Activated CD8-positive, alpha-beta memory T cell treated with anti-CD3 and anti-CD28 coated beads, Interleukin-2, amount 50 U/mL, for 1 hour (primary cell): ENCODE data around the gene PEX14.

Source experiments
- DNase-seq: peaks from one replicate; pipeline ENCODE4 v3.0.0-alpha.2; 2020; ENCODE audit errors: extremely low read depth

PEX14 gene

GRCh38 chr1:10662824-10663677, 188.3 kb downstream of the PEX14 start:
- DNase-seq = no peak

- no peak for DNase-seq
These were observed 188.9 kb downstream of the PEX14 start for GRCh38 chr1:10663678-10664035.

GRCh38 chr1:10664251-10664650, 189.5 kb downstream of the PEX14 start:
- no peak for DNase-seq

GRCh38 chr1:10665226-10665625, 190.5 kb downstream of the PEX14 start:
- DNase-seq = no peak

- DNase-seq = no peak
These were observed 191.4 kb downstream of the PEX14 start for GRCh38 chr1:10665930-10666850.

- no peak for DNase-seq
These were observed 193.4 kb downstream of the PEX14 start for GRCh38 chr1:10667861-10668761.

- no peak for DNase-seq
These were observed 194.8 kb downstream of the PEX14 start for GRCh38 chr1:10669570-10669969.

GRCh38 chr1:10670190-10670589, 195.4 kb downstream of the PEX14 start:
- DNase-seq = no peak

GRCh38 chr1:10671090-10671489, 196.3 kb downstream of the PEX14 start:
- no peak for DNase-seq

- DNase-seq = no peak
These were observed 197.0 kb downstream of the PEX14 start for GRCh38 chr1:10671622-10672342.

- no peak for DNase-seq
These were observed 197.7 kb downstream of the PEX14 start for GRCh38 chr1:10672343-10673050.

- DNase-seq = no peak
These were observed 198.5 kb downstream of the PEX14 start for GRCh38 chr1:10673109-10673711.

- no peak for DNase-seq
These were observed 199.5 kb downstream of the PEX14 start for GRCh38 chr1:10674222-10674621.

- DNase-seq = no peak
These were observed 200.2 kb downstream of the PEX14 start for GRCh38 chr1:10674700-10675609.

GRCh38 chr1:10675813-10676212, 201.1 kb downstream of the PEX14 start:
- DNase-seq = no peak

- no peak for DNase-seq
These were observed 202.2 kb downstream of the PEX14 start for GRCh38 chr1:10676963-10677362.

GRCh38 chr1:10677491-10678391, 203.0 kb downstream of the PEX14 start:
- no peak for DNase-seq

- DNase-seq = no peak
These were observed 203.7 kb downstream of the PEX14 start for GRCh38 chr1:10678402-10678801.
